NCI-H1694 treated with DMSO at 0.1 percent for 48 hours (cell line): Measurements from ENCODE around the gene CASP2.
A peak's percentile ranks its signal among the peaks of the same experiment; 100 is the strongest.

Source experiments
- DNase-seq: peaks from one replicate; lab custom pipeline; 2025; lab: John Stamatoyannopoulos, UW

Gene CASP2

GRCh38 chr7:143287935-143288826 is at the start of gene CASP2:
TSS of gene CASP2 (plus strand) at chr7:143288351. CDS start at chr7:143288456, 105 bp downstream.
- peak; percentile 88 for DNase-seq

GRCh38 chr7:143239813-143240212 is 48.3 kb upstream of the CASP2 start:
- DNase-seq, result no peak

GRCh38 chr7:143240291-143241168 is 47.6 kb upstream of the CASP2 start:
- DNase-seq, result peak; percentile 82

- no peak for DNase-seq
Observed at GRCh38 chr7:143242306-143242705, 45.8 kb upstream of the CASP2 start.

GRCh38 chr7:143243111-143243510 is 45.0 kb upstream of the CASP2 start:
- DNase-seq, result no peak

GRCh38 chr7:143243614-143244013 is 44.5 kb upstream of the CASP2 start:
- no peak for DNase-seq

- no peak for DNase-seq
Observed at GRCh38 chr7:143244321-143244720, 43.8 kb upstream of the CASP2 start.

GRCh38 chr7:143245123-143245522 is 43.0 kb upstream of the CASP2 start:
- no peak for DNase-seq

- no peak for DNase-seq
Observed at GRCh38 chr7:143247372-143247771, 40.8 kb upstream of the CASP2 start.

GRCh38 chr7:143248761-143249354 is 39.3 kb upstream of the CASP2 start:
- DNase-seq, result no peak

GRCh38 chr7:143250199-143250598 is 38.0 kb upstream of the CASP2 start:
- no peak for DNase-seq

- DNase-seq, result no peak
Observed at GRCh38 chr7:143250822-143251221, 37.3 kb upstream of the CASP2 start.

GRCh38 chr7:143252006-143252405 is 36.1 kb upstream of the CASP2 start:
- no peak for DNase-seq

GRCh38 chr7:143255564-143255963 is 32.6 kb upstream of the CASP2 start:
- no peak for DNase-seq

- DNase-seq, result no peak
Observed at GRCh38 chr7:143256325-143256724, 31.8 kb upstream of the CASP2 start.

GRCh38 chr7:143256932-143257331 is 31.2 kb upstream of the CASP2 start:
- DNase-seq, result no peak

- DNase-seq, result no peak
Observed at GRCh38 chr7:143257501-143257900, 30.6 kb upstream of the CASP2 start.

GRCh38 chr7:143258831-143259230 is 29.3 kb upstream of the CASP2 start:
- DNase-seq, result no peak

GRCh38 chr7:143259765-143260164 is 28.4 kb upstream of the CASP2 start:
- DNase-seq, result no peak

GRCh38 chr7:143261901-143262300 is 26.2 kb upstream of the CASP2 start:
- no peak for DNase-seq

GRCh38 chr7:143263266-143264195 is 24.6 kb upstream of the CASP2 start, which contains the start of gene GSTK1:
TSS of gene GSTK1 (plus strand) at chr7:143263441. CDS start at chr7:143263514, 73 bp downstream.
- peak; percentile 15 for DNase-seq
